T-helper 2 cell treated with Interferon-gamma antibody and Interleukin-4, amounts not matched to agents 100 ng/mL and 5 ng/mL, for 36 hours (primary cell): Measurements from ENCODE around the gene NDUFA11. TPM values are rescaled to one million over a fixed set of nuclear protein-coding genes. Genes with fewer than 3 reads are reported as not detected.

Experiments
- intact Hi-C: fragments of 100-400 bp; cut with micrococcal nuclease; formaldehyde crosslinking; loops from one replicate; pipeline ENCODE4 v1.15.1; 2023
- total RNA-seq: library from RNA; stranded (reverse); gene quantifications from 2 replicates; pipeline ENCODE4 v1.2.3, GENCODE V29; 2022

Gene NDUFA11
- total RNA-seq, 1 donor from 2014 or later = 250 TPM

DNA sequence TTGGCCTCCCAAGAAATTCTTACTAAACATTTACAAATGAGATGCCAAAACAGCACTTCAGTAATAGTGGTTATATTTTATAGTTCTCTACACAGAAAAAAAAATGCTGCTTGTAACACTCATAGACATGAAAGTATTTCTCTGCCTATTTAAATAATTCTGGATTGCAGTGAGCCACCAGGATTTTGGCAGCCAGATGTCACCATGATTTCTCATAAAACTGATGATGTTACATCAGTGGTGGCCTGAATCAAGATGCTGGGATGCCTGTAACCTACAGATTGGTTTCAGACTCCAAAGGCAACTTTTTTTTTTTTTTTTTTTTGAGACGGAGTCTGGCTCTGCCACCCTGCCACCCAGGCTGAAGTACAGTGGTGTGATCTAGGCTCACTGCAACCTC is 7.8 kb upstream of the NDUFA11 start:
- intact Hi-C loops = no loop called here

DNA sequence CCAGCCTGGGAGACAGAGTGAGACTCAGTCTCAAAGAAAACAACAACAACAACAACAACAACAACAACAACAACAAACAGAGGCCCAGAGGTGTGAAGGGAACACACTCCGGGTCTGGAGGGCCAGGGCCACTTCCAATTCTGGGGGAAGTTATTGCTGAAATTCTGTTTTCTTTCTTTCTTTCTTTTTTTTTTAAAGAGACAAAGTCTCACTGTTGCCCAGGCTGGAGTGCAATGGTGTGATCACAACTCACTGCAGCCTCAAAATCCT is 7.0 kb upstream of the NDUFA11 start:
- intact Hi-C loops = no loop called here

DNA sequence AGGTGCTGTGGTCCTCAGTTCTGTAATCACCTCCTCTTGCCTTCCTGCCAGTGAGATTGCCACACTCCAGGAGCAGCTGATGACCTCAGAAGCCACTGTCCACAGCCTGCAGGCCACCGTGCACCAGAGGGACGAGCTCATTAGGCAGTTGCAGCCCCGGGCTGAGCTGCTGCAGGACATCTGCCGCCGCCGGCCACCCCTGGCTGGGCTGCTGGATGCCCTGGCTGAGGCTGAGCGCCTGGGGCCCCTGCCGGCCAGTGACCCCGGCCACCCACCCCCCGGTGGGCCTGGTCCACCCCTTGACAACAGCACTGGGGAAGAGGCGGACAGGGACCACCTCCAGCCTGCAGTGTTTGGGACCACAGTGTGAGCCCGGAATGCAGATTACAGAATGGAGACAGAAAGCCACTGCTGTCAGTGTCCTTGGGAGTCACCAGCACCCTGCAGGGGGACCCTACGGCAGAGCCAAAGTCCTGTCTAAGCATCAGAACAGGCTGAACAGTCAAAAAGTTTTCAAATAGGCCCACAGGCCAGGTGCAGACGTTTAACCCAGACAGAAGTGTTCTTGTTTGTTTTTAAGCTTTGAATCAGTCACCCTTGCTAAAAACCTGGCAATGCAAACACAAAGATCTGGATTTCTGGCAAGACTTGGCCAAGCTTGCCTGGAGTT is 5.3 kb upstream of the NDUFA11 start:
- intact Hi-C loops = loop anchor here (10.0 kb wide), 1 partner anchor 284 kb away; the partner anchor contains the start of genes SAFB and SAFB2

DNA sequence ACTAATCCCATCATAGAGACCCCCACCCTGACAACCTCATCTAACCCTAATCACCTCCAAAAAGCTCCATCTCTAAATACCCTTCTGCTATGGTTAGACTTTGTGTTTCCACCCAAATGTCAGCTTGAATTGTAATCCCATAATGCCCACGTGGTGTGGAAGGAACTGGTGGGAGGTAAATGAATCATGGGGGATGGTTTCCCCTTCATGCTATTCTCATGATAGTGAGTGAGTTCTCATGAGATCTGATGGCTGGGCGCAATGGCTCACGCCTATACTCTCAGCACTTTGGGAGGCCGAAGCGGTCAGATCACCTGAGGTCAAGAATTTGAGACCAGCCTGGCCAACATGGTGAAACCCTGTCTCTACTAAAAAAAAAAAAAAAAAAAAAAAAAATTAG is 3.7 kb upstream of the NDUFA11 start:
- intact Hi-C loops = loop anchor here (10.0 kb wide), 1 partner anchor 282 kb away; the partner anchor contains the start of genes SAFB and SAFB2

DNA sequence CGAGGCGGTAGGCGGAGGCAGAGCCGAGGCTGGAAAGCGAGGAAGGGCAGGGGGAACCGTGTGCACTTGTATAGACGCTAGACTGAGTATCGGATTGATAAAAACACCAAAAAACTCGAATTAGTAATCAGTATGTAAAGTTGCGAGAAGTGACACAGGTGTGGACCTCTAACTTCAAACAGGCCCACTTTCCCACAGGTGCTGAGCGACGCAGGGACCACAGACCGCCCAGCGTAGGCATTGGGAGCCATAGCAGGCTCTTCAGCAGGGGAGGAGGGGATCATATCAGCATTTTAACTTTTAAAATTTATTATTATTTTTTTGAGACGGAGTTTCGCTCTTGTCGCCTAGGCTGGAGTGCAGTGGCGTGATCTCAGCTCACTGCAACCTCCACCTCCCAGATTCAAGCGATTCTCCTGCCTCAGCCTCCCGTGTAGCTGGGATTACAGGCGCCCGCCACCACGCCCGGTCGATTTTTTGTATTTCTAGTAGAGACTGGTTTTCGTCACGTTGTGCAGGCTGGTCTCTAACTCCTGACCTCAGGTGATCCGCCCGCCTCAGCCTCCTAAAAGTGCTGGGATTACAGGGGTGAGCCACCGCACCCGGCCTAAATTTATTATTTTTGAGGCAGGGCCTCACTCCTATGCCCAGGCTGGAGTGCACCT is 1.7 kb upstream of the NDUFA11 start:
- intact Hi-C loops = loop anchor here (10.0 kb wide), 1 partner anchor 280 kb away; the partner anchor contains the start of genes SAFB and SAFB2

DNA sequence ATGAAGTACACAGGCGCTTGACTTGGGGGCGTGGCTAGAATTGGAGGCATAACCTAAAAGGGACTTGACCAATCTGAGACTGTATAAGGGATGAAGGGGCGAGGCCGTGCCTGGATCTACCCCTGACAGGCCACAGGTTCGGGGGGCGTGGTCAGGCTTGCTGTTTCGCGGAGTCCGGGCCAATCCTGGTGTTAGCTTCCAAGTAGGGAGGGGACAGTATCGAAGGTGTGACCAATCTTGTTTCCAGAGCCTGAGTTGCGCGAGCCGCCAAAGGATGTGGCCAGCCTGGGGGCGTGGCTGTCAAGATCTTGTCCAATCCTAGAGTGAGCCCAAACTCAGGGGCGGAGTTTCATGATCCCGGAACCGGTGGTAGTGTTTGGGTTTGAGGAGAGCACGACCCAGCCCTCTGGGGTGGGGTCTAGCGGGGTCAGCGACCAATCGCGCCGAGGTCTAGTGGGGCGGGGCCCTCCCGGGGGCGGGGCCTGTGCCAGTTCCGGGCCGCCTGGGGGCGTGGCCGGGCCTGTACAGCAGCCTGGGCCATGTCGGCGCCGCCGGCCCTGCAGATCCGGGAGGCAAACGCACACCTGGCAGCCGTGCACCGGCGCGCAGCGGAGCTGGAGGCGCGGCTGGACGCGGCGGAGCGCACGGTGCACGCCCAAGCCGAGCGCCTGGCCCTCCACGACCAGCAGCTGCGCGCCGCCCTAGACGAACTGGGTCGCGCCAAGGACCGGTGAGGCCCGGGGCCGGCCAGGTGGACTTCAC is 943 bp upstream of the NDUFA11 start, which contains the start of gene VMAC:
TSS of gene VMAC (plus strand) at position 521 of the 762 bp plus-strand sequence. CDS start at position 540, 19 bp downstream.
- intact Hi-C loops = loop anchor here (1.0 to 10.0 kb wide), 11 partner anchors 48 to 521 kb away; partner anchors contain the start of genes CATSPERD, LONP1, MICOS13 and RANBP3

DNA sequence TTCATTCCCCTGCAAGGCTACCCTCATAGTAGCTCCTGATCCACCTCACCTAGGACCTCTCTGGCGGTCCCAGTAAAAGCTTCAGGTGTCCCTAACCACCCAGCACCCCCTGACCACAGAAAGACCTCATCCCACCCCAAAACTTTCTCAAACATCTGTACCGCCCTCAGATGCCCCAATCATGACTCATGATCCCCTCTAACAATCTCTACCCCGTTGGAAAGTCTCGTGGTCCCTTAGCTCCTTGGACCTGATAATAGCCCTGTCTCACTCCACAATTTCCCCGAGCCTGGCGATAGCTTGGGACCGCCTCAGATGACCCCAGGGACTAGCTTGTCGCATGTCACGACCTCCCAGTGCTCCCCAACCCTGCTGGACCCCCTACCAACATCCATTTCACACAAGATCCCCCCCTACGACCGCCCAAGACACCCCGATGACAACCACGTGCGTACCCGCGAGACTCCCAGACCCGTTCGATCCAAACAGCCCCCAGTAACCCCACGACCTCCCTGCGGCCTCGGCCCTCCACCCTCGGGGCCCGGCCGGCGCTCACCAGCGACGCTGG is 450 bp downstream of the NDUFA11 start:
- intact Hi-C loops = loop anchor here (5.0 to 10.0 kb wide), 3 partner anchors 49 to 294 kb away; partner anchors contain the start of genes SAFB and SAFB2

DNA sequence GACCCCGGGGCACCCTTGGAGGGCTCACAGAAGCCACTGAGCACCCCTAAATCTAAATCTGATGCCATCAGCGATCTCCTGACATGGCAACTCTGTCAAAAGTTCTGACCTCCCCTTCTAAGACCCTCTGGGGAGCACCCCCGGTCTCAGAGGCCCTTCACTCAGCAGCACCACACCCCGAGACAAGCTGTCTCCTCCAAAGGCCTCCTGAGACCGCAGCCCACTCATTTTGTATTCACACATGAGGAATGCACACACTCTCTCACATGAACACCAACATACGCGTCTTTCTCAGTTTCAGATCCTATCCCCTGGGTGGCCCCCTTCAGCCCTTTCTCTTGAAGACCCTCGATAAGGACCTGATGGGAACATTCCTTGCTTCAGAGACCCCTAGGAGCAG is 2.6 kb downstream of the NDUFA11 start:
- intact Hi-C loops = loop anchor here (5.0 to 10.0 kb wide), 3 partner anchors 51 to 296 kb away; partner anchors contain the start of genes SAFB and SAFB2

DNA sequence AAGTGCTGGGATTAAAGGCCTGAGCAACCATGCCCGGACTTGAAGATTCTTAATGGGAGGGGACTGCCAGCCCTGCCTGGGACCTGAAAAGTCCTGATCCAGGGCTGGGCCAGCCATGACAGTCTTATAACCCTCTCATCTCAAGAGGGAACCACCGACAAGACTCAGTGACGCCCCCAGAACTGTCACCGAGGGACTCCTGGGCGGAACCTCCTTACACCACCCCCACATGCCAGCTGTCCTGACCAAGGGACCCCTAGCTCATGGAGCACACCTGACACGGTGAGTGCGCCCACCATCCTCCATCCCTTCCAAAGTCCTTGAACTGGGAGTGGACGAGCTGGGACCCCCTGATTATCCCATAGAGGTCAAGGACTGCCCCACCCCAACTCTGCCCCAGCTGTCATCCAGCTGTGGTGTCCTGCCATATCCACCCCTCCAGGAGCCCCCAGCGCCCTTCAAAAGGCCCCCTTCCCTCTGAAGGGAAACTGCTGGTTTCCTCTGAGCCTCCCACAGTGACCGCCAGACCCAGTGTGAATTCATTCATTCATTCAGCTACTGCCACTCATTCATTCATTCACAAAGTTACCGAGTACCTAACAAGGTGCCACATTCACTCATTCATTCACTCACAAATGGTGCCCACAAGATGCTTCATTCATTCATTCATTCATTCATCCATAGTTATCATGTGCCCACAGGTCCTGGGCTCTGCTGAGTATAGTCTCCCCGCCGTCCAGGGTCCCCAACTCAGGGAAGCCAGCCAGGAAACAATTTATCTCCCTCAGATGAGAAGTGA is 3.7 kb downstream of the NDUFA11 start:
- intact Hi-C loops = loop anchor here (5.0 to 10.0 kb wide), 3 partner anchors 52 to 297 kb away; partner anchors contain the start of genes SAFB and SAFB2

DNA sequence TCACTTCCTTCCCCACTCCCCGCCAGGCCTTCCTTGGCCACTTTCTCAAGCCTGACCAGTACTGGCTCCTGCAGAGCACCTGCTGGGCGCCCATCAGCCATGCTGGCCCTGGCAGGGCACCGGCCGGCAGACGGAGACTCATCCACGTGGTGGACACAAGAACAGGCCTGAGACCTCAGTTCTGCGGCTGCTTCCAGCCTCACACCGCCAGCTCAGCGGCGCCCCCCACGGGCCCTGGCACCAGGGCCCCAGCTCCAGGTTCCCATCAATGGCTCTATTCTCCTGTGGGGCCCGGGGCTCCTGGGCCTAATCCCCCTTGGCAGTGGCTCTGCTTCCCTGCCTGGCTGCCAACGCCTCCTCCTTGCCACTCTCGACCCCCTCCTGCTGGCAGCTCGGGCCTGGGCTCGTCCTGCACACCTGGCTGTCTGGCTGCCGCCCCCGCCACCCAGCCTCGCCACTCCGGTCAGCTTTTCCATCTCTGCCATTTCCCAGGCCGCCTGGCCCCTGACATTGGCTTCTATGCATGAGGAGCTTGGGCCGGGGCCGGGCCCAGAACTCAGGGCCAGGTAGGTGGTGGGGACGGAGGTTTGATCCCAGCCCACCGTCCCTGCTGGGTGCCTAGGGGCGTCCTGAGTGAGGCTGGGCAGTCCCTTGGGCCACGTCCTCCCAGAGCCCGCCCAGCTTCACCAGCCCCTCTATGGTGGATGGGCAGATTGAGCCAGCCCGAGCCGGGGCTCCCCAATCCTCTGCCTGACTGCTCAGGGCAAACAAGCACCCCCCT is 6.2 kb downstream of the NDUFA11 start:
- intact Hi-C loops = no loop called here

DNA sequence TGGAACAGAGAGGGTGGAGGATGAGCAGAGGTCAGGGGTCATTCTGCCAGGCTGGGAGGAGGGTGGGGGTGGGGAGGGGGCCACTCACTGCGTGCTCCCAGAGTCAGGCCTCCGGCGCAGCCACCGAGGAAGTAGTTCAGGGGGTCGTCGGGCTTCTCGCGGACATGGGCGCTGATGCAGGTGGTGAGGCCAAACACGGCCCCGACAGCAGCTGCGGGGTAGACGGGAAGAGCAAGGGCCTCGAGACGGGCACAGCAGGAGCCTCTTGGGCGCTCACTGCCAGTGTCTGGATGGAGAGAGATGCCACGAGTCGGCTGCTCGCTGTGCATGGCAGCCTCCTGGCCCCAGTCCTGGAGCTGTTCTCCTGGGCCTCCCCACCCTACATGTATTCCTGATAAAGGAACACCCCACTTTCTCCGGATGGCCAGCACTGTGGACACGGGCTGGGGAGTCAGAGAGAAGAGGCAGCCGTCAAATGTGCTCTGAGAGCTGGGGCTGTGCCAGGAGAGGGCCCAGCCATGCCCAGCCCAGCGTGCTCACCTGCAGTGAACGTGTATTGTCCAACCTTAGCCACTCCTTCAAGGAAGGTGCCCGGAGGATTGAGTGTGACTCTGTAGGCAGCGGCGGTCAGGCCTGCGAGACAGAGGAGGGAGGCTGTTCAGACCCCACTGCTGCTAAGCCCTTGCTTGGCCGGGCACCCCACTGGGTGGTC is 7.1 kb downstream of the NDUFA11 start:
- intact Hi-C loops = no loop called here

DNA sequence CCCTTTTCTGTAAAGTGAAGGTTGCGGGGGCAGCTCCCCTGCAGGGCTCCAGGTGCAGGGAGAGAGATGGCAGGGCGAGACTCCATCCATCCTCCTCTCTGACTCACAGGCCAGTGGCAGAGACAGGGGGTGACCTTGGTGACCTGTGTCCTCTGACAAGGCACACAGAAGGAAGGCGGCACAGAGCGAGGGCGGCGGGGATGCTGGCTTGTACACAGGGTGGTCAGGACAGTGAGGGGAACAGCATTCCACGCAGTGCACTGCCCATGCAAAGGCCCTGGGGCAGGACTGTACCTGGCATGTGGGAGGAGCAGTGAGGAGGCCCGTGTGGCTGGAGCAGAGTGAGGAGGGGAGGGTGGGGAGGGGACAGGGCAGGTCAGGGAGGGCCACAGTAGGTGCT is 7.7 kb downstream of the NDUFA11 start:
- intact Hi-C loops = no loop called here

DNA sequence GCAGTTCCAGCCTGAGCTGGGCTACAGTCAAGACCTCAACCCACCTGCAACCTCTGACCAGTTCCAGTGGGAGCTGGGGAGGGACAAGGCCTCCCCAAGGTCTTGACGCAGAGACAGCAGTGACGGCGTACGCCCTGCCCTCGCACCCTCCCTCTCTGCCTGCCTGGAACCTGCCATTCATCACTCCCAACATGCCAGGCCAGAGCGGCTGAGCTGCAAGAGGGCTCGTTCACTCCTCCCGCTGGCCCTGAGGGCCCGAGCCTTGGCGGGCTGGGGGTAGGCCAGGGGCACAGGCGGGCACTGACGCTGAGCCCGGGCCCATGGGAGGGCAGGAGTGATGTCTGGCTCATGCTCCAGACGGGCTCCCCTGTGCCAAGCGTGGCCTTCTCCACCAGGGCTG is 8.2 kb downstream of the NDUFA11 start:
- intact Hi-C loops = no loop called here

DNA sequence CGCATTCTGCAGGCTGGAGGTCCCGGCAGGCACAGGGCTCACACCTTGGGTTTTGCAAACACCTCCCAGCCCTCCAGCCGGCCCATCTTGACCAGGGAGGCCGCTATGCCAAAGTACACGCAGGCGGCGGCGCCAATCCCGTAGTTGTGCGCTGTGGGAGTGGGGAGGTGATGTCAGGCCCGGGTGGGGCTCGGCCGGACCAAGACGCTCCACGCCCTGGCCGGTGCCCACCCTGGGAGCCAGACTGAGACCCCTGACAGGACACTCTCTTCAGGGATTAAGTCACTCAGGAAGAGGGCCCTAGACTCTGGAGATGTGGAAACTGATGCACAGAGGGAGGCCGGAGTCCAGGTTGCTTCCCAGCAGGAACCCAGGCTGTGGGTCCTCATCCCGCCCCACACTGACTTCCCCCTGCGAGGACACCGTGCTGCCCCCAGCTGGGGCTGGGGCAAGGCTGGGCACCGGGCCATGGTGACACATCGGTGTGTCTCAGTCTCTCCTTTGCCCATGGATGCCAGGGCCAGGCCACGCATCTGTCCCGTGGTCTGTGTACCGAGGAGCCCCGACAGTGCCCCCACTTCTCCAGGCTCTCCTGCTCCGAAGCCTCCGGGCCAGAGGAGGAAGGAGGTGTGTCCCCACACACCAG is 8.8 kb downstream of the NDUFA11 start:
- intact Hi-C loops = no loop called here

DNA sequence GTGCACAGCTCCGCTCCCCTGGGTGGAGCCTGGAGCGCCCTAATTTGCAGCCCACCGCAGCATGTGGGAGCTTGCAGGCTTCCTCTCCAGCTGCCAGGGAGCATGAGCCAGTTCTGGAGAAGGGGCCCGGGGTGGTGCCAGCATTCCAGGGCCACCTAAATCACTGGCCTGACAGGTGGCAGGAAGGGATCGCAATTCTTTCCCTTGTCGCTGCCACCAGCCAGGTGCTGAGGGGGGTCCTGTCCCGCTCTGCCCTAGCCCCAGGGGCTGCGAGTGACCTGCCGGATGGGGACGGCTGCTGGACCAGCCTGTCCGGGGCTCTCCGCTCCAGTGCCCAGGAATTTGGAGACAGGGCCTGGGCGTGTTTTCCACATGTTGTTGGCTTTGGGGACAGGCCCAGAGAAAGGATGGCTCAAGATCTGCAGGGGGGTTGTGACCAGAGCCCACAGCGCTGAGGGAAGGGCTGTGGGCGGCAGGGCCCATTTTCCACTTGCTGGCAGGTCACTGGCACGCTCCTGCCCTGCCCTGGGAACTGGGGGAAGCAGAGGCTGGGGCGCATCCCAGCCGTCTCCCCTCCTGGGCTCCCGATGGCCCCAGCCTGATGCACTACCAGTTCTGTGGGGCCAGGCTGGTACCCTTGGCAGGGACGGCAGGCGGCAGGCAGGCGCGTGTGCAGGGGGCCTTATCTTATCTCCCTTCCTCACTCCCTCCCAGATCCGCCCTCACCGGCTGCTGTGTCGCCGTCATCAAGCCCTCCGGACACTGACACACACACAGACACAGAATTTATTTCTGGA is 9.5 kb downstream of the NDUFA11 start:
- intact Hi-C loops = no loop called here

DNA sequence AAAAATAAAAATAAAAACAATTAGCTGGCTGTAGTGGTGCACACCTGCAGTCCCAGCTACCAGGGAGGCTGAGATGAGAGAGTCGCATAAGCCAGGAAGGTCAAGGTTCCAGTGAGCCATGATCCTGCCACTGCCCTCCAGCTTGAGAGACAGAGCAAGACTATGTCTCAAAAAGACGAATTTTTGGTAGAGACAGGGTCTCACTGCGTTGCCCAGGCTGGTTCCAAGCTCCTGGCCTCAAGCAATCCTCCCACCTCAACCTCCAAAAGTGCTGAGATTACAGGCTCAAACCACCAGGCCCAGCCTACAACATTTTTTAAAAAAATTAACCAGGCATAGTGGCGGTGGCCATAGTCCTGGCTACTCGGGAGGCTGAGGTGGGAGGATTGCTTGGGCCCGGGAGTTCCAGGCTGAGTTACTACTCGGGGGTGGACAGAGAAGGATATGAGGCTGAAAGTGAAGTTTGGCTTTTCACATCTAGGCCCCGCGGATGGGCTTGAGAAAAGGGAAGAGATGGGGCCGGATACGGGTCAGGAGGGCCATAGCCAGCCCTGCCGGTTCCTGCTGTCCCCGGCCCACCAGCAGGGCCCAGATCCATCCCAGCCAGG is 10.2 kb downstream of the NDUFA11 start:
- intact Hi-C loops = no loop called here

DNA sequence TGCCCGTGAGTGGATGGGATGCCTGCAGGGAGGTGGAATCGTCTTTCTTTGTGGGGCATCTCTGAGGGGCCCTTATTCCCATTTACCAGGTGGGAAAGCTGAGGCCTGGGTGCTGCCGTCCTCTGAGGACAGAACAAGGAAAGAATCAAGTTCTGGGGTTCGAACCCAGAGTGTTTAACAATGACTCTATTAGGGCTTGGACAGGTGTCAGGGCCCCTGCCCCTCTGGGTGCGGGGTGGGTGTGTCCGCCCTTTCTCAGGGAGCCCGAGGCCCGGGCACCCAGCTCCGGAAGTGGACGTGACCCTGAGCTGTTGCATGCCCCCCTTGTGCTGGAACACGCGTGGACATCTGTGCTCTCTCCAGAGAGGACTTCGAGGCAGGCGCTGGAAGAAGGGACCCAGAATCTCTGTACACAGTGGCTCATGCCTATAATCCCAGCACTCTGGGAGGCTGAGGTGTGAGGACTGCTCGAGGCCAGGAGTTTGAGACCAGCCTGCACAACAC is 10.8 kb downstream of the NDUFA11 start:
- intact Hi-C loops = loop anchor here (1.0 kb wide), 1 partner anchor 89 kb away; no protein-coding TSS in a partner anchor
